ENCODE data around the gene KIAA0040.

The KIAA0040 gene

GRCh38 chr1:175137369-175137768 is 55.2 kb downstream of the KIAA0040 start:
- H3K27ac ChIP-seq: no peak overlapping the region
- H3K79me2 ChIP-seq (ENCODE audit: insufficient read depth, low read depth): no peaks in the 10 kb centered on the region
- H4K20me1 ChIP-seq (ENCODE audit: insufficient read depth): no peaks in the 10 kb centered on the region
- no peak overlapping the region for H3K9ac ChIP-seq
- no peak overlapping the region for H3K4me3 ChIP-seq (IDR thresholded peaks at IDR 0.05; ENCODE audit: insufficient read depth, low read depth, low read length)
- H3K4me1 ChIP-seq (ENCODE audit: low read depth, poor library complexity, severe bottlenecking): no peaks in the 10 kb centered on the region
- H3K4me2 ChIP-seq: no peak overlapping the region
- no peak for TF ChIP-seq CTCF (conservative IDR thresholded peaks at IDR 0.05; ENCODE audit: low read depth, low read length)
- no peaks in the 10 kb centered on the region for H3K27me3 ChIP-seq (ENCODE audit: insufficient read depth, low read depth)
- no peak overlapping the region for H2AFZ ChIP-seq (ENCODE audit: low read depth)
- no peaks in the 10 kb centered on the region for H3K36me3 ChIP-seq (ENCODE audit: insufficient read depth)

GRCh38 chr1:175136246-175136645 is 56.3 kb downstream of the KIAA0040 start:
- no peak overlapping the region for H3K27ac ChIP-seq
- no peak overlapping the region for H3K9ac ChIP-seq
- no peak overlapping the region for H3K4me3 ChIP-seq (IDR thresholded peaks at IDR 0.05; ENCODE audit: insufficient read depth, low read depth, low read length)
- H2AFZ ChIP-seq (ENCODE audit: low read depth): no peak overlapping the region
- TF ChIP-seq CTCF (conservative IDR thresholded peaks at IDR 0.05; ENCODE audit: low read depth, low read length): no peak
- H4K20me1 ChIP-seq (ENCODE audit: insufficient read depth): no peaks in the 10 kb centered on the region
- no peaks in the 10 kb centered on the region for H3K36me3 ChIP-seq (ENCODE audit: insufficient read depth)
- no peaks in the 10 kb centered on the region for H3K79me2 ChIP-seq (ENCODE audit: insufficient read depth, low read depth)
- no peaks in the 10 kb centered on the region for H3K4me1 ChIP-seq (ENCODE audit: low read depth, poor library complexity, severe bottlenecking)
- no peak overlapping the region for H3K4me2 ChIP-seq
- H3K27me3 ChIP-seq (ENCODE audit: insufficient read depth, low read depth): no peaks in the 10 kb centered on the region

- no peaks in the 10 kb centered on the region for H3K36me3 ChIP-seq (ENCODE audit: insufficient read depth)
- H3K4me2 ChIP-seq: no peak overlapping the region
- H3K79me2 ChIP-seq (ENCODE audit: insufficient read depth, low read depth): no peaks in the 10 kb centered on the region
Observed at GRCh38 chr1:175134500-175134899, 58.1 kb downstream of the KIAA0040 start.

GRCh38 chr1:175133673-175134435 is 58.7 kb downstream of the KIAA0040 start:
- Histone ChIP-seq H3K27ac (no peak overlapping the region), H3K9ac (no peak overlapping the region), H4K20me1 (ENCODE audit: insufficient read depth) (no peaks in the 10 kb centered on the region), H3K27me3 (ENCODE audit: insufficient read depth, low read depth) (no peaks in the 10 kb centered on the region), H3K4me2 (no peak overlapping the region), H3K79me2 (ENCODE audit: insufficient read depth, low read depth) (no peaks in the 10 kb centered on the region), H3K4me1 (ENCODE audit: low read depth, poor library complexity, severe bottlenecking) (peaks cover 6% of the 10 kb centered on the region), H2AFZ (ENCODE audit: low read depth) (no peak overlapping the region), H3K4me3 (IDR thresholded peaks at IDR 0.05; ENCODE audit: insufficient read depth, low read depth, low read length) (no peak overlapping the region), H3K36me3 (ENCODE audit: insufficient read depth) (no peaks in the 10 kb centered on the region)
- TF ChIP-seq CTCF (conservative IDR thresholded peaks at IDR 0.05; ENCODE audit: low read depth, low read length): no peak

More at GRCh38 chr1:175134500-175134899, 58.1 kb downstream of the KIAA0040 start:
- no peak overlapping the region for H3K9ac ChIP-seq
- no peaks in the 10 kb centered on the region for H3K27me3 ChIP-seq (ENCODE audit: insufficient read depth, low read depth)
- no peak overlapping the region for H3K27ac ChIP-seq
- H4K20me1 ChIP-seq (ENCODE audit: insufficient read depth): no peaks in the 10 kb centered on the region
- H3K4me1 ChIP-seq (ENCODE audit: low read depth, poor library complexity, severe bottlenecking): peaks cover 5% of the 10 kb centered on the region
- TF ChIP-seq CTCF (conservative IDR thresholded peaks at IDR 0.05; ENCODE audit: low read depth, low read length): no peak
- H2AFZ ChIP-seq (ENCODE audit: low read depth): no peak overlapping the region
- H3K4me3 ChIP-seq (IDR thresholded peaks at IDR 0.05; ENCODE audit: insufficient read depth, low read depth, low read length): no peak overlapping the region

Measured in KMS-11 (cell line).